ENCODE results near the gene PI16.

DNA sequence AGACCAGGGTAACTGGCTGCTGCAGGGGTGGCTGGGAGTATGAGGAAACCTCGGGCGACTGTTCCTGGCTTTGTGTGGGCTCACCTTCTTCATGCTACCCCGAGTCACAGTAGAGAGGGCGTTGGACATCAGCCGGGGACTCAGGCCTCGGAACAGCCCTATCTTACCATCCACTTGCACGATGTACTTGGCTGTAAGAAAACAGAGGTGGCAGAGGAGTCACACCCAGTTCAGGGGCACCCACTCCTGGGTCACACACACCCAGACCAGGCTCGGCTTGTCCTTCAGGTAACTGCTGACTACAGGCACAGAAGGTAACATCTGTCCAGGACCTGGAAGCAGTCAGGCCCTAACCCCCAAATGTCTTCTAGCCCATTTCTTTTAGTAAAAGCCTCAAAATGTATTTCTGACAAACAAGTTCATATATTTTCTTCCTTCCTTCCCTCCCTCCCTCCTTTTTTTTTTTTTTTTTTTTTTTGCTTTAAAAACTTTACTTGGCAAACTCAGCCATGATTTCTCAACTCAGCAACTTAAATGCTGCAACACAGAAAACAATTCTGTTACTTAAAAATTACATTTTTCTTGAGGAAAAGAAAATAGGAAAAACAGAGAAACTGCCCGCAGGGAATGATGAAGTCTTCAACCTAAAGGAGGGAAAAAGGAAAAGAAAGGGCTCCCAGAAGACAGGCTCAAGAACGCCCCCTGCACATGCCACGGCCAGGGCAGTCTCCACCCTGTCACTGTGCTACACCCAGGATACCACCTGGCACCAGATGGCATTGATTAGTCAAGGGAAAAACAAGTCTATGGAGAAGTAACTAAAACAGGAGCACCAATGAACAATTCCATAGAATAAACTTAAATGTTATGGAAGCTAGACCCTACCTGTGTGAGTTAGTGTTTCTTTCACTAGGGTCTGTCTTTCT, 24.1 kb downstream of the PI16 start:
- no peak for TF ChIP-seq POLR2A (IDR thresholded peaks at IDR 0.05; ENCODE audit: low read length)
- TF ChIP-seq GATA1 (IDR thresholded peaks at IDR 0.05; ENCODE audit: low read depth, low read length), result no peak
